Stimulated activated CD4-positive, alpha-beta T cell treated with anti-CD3 and anti-CD28 coated beads, TNF-alpha, amount 100 ng/mL, for 4 hours (primary cell): ENCODE measurements around the gene MKRN2.
"Not testable (repeated sequence)": the region's sequence is repeated elsewhere in the genome, so short reads cannot be mapped to it uniquely, and the experiment has no call there.

Experiments
- DNase-seq, 3 experiments: peaks; one replicate each; pipeline ENCODE4 v3.0.0-alpha.2; 2020; ENCODE audit warnings: low read depth in 3 of 3

MKRN2 gene

DNA sequence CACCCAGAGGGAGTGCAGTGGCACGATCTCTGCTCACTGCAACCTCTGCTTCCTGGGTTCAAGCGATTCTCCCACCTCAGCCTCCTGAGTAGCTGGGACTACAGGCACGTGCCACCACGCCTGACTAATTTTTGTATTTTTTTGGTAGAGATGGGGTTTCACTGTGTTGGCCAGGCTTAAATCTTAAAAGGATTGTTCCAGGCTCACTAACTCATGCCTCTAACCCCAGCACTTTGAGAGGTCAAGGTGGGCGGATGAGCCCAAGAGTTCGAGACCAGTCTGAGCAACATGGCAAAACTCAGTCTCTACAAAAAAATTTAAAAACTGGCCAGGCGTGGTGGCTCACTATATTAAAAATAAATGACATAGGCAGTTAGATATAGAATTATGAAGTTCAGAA lies 74.0 kb downstream of the MKRN2 start:
- DNase-seq = not testable (repeated sequence)

GRCh38 chr3:12632523-12632922 lies 75.6 kb downstream of the MKRN2 start:
- no peak for DNase-seq

DNA sequence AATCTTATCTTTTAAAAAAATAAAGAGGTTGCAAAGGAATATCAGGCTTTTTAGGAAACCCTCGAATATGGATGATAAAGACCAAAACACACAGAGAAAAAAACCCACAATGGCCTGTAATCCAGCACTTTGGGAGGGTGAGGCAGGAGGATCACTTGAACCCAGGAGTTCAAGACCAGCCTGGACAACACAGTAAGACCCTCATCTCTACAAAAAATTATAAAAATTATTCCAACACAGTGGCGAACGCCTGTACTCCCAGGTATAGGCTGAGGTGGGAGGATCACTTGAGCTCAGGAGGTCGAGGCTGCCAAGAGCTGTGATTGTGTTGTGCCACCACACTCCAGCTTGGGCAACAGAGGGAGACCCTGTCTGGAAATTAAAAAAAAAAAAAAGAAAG lies 76.2 kb downstream of the MKRN2 start:
- DNase-seq = no peak
